CMK (cell line): Measurements from ENCODE around the gene ZNF280B.
"Not testable (repeated sequence)": the region's sequence is repeated elsewhere in the genome, so short reads cannot be mapped to it uniquely, and the experiment has no call there.

Experiments used
- DNase-seq: peaks from one replicate; pipeline ENCODE4 v3.0.0-alpha.2; 2010; ENCODE audit warnings: low read depth

Gene ZNF280B

GRCh38 chr22:22534604-22535415 is 26.3 kb upstream of the ZNF280B start:
- no peak for DNase-seq

- DNase-seq, result no peak
Observed at GRCh38 chr22:22533863-22534262, 25.3 kb upstream of the ZNF280B start.

- no peak for DNase-seq
Observed at GRCh38 chr22:22533417-22533816, 24.9 kb upstream of the ZNF280B start.

- not testable (repeated sequence) for DNase-seq
Observed at GRCh38 chr22:22532547-22533071, 24.1 kb upstream of the ZNF280B start.

- DNase-seq, result no peak
Observed at GRCh38 chr22:22531770-22532546, 23.4 kb upstream of the ZNF280B start.

GRCh38 chr22:22528780-22529179 is 20.2 kb upstream of the ZNF280B start:
- no peak for DNase-seq

- DNase-seq, result no peak
Observed at GRCh38 chr22:22527312-22527711, 18.8 kb upstream of the ZNF280B start.

- no peak for DNase-seq
Observed at GRCh38 chr22:22526125-22526912, 17.8 kb upstream of the ZNF280B start.

- no peak for DNase-seq
Observed at GRCh38 chr22:22523494-22523893, 15.0 kb upstream of the ZNF280B start.

GRCh38 chr22:22521631-22522030 is 13.1 kb upstream of the ZNF280B start:
- no peak for DNase-seq

- DNase-seq, result no peak
Observed at GRCh38 chr22:22520667-22521602, 12.4 kb upstream of the ZNF280B start.

- DNase-seq, result no peak
Observed at GRCh38 chr22:22520020-22520656, 11.6 kb upstream of the ZNF280B start, which contains the start of gene ZNF280A. TSS of gene ZNF280A (minus strand) at chr22:22520270. CDS start at chr22:22515630, 4,640 bp downstream.

- DNase-seq, result no peak
Observed at GRCh38 chr22:22519591-22519990, 11.0 kb upstream of the ZNF280B start.

- no peak for DNase-seq
Observed at GRCh38 chr22:22516992-22517391, 8.4 kb upstream of the ZNF280B start.

GRCh38 chr22:22515890-22516289 is 7.3 kb upstream of the ZNF280B start:
- DNase-seq, result no peak

- DNase-seq, result not testable (repeated sequence)
Observed at GRCh38 chr22:22514431-22514830, 5.9 kb upstream of the ZNF280B start.

GRCh38 chr22:22513619-22514018 is 5.1 kb upstream of the ZNF280B start:
- no peak for DNase-seq

GRCh38 chr22:22512951-22513350 is 4.4 kb upstream of the ZNF280B start:
- DNase-seq, result no peak

- DNase-seq, result not testable (repeated sequence)
Observed at GRCh38 chr22:22510833-22511232, 2.3 kb upstream of the ZNF280B start.

GRCh38 chr22:22509912-22510311 is 1.4 kb upstream of the ZNF280B start:
- not testable (repeated sequence) for DNase-seq
